ENCODE results near the gene DRD1.

DRD1 gene

GRCh38 chr5:175468892-175469291, 24.9 kb upstream of the DRD1 start:
- H3K9me3 ChIP-seq (ENCODE audit: insufficient read depth, low read depth, low read length), result no peaks in the 10 kb centered on the region
- H3K14ac ChIP-seq (ENCODE audit: low read length), result no peak overlapping the region
- no peak overlapping the region for H2BK5ac ChIP-seq (ENCODE audit: low read depth, low read length, poor library complexity)
- no peaks in the 10 kb centered on the region for H3K36me3 ChIP-seq (ENCODE audit: control insufficient read depth in 1 of 2, insufficient read depth in 2 of 2, low read length in 2 of 2)
- no peaks in the 10 kb centered on the region for H3K79me1 ChIP-seq (ENCODE audit: low read length)
- WGBS (ENCODE audit: extremely low coverage, insufficient coverage, insufficient read length), result no CpG with 5 or more reads among the region's 1 CpG
- H3K27me3 ChIP-seq (ENCODE audit: insufficient read depth, low read length), result no peaks in the 10 kb centered on the region
- no peak overlapping the region for H3K4me3 ChIP-seq (ENCODE audit: low read depth, low read length)
- no peaks in the 10 kb centered on the region for H3K4me1 ChIP-seq (ENCODE audit: control insufficient read depth in 1 of 2, insufficient read depth in 2 of 2, low read length in 2 of 2)
- H3K27ac ChIP-seq (ENCODE audit: low read depth, low read length), result no peak overlapping the region
- H3K4ac ChIP-seq (ENCODE audit: low read depth, low read length), result no peak overlapping the region
- H4K12ac ChIP-seq (ENCODE audit: low read depth, low read length), result no peak overlapping the region
- H2BK12ac ChIP-seq (ENCODE audit: low read length), result no peak overlapping the region
- no peak overlapping the region for H4K91ac ChIP-seq (ENCODE audit: low read depth, low read length)
- no peak overlapping the region for H4K8ac ChIP-seq (ENCODE audit: low read depth, low read length)
- H3K18ac ChIP-seq (ENCODE audit: low read length), result no peak overlapping the region
- H3K4me2 ChIP-seq (ENCODE audit: low read length), result no peak overlapping the region
- no peak overlapping the region for H2AFZ ChIP-seq (ENCODE audit: insufficient read depth, low read length, poor library complexity)
- no peak overlapping the region for H2AK5ac ChIP-seq (ENCODE audit: low read length)
- no peak overlapping the region for H2BK120ac ChIP-seq (ENCODE audit: insufficient read depth, low read length, poor library complexity)
- no peak overlapping the region for H3K9ac ChIP-seq (ENCODE audit: low read length)
- H3K23ac ChIP-seq (ENCODE audit: low read length), result no peak overlapping the region
- no peaks in the 10 kb centered on the region for H3K79me2 ChIP-seq (ENCODE audit: control insufficient read depth, insufficient read depth, low read length, poor library complexity)
- peak in 1 of 2 donors; percentile 28 for DNase-seq

GRCh38 chr5:175467983-175468690, 24.2 kb upstream of the DRD1 start:
- no peak for DNase-seq
- no peak overlapping the region for H3K4ac ChIP-seq (ENCODE audit: low read depth, low read length)
- H3K4me2 ChIP-seq (ENCODE audit: low read length), result no peak overlapping the region
- no peak overlapping the region for H4K12ac ChIP-seq (ENCODE audit: low read depth, low read length)
- no peak overlapping the region for H2AK5ac ChIP-seq (ENCODE audit: low read length)
- no peak overlapping the region for H2BK5ac ChIP-seq (ENCODE audit: low read depth, low read length, poor library complexity)
- H3K18ac ChIP-seq (ENCODE audit: low read length), result no peak overlapping the region
- no peak overlapping the region for H2BK120ac ChIP-seq (ENCODE audit: insufficient read depth, low read length, poor library complexity)
- no peak overlapping the region for H2AFZ ChIP-seq (ENCODE audit: insufficient read depth, low read length, poor library complexity)
- no peak overlapping the region for H3K4me3 ChIP-seq (ENCODE audit: low read depth, low read length)
- H3K27ac ChIP-seq (ENCODE audit: low read depth, low read length), result no peak overlapping the region
- no peak overlapping the region for H3K23ac ChIP-seq (ENCODE audit: low read length)
- no peak overlapping the region for H4K8ac ChIP-seq (ENCODE audit: low read depth, low read length)
- no peaks in the 10 kb centered on the region for H3K36me3 ChIP-seq (ENCODE audit: control insufficient read depth in 1 of 2, insufficient read depth in 2 of 2, low read length in 2 of 2)
- no peaks in the 10 kb centered on the region for H3K9me3 ChIP-seq (ENCODE audit: insufficient read depth, low read depth, low read length)
- no peaks in the 10 kb centered on the region for H3K79me1 ChIP-seq (ENCODE audit: low read length)
- H3K14ac ChIP-seq (ENCODE audit: low read length), result no peak overlapping the region
- H3K4me1 ChIP-seq (ENCODE audit: control insufficient read depth in 1 of 2, insufficient read depth in 2 of 2, low read length in 2 of 2), result no peaks in the 10 kb centered on the region
- no peak overlapping the region for H4K91ac ChIP-seq (ENCODE audit: low read depth, low read length)
- WGBS (ENCODE audit: extremely low coverage, insufficient coverage, insufficient read length), result no CpG with 5 or more reads among the region's 11 CpGs
- H3K27me3 ChIP-seq (ENCODE audit: insufficient read depth, low read length), result no peaks in the 10 kb centered on the region
- H3K9ac ChIP-seq (ENCODE audit: low read length), result no peak overlapping the region
- H3K79me2 ChIP-seq (ENCODE audit: control insufficient read depth, insufficient read depth, low read length, poor library complexity), result no peaks in the 10 kb centered on the region
- no peak overlapping the region for H2BK12ac ChIP-seq (ENCODE audit: low read length)

- no peak overlapping the region for H3K4me2 ChIP-seq (ENCODE audit: low read length)
- H2AK5ac ChIP-seq (ENCODE audit: low read length), result no peak overlapping the region
- H2BK12ac ChIP-seq (ENCODE audit: low read length), result no peak overlapping the region
- no peaks in the 10 kb centered on the region for H3K27me3 ChIP-seq (ENCODE audit: insufficient read depth, low read length)
- no peak overlapping the region for H3K18ac ChIP-seq (ENCODE audit: low read length)
- H3K4me1 ChIP-seq (ENCODE audit: control insufficient read depth in 1 of 2, insufficient read depth in 2 of 2, low read length in 2 of 2), result no peaks in the 10 kb centered on the region
- H3K9me3 ChIP-seq (ENCODE audit: insufficient read depth, low read depth, low read length), result no peaks in the 10 kb centered on the region
- no peak overlapping the region for H4K12ac ChIP-seq (ENCODE audit: low read depth, low read length)
- no peaks in the 10 kb centered on the region for H3K79me2 ChIP-seq (ENCODE audit: control insufficient read depth, insufficient read depth, low read length, poor library complexity)
- H3K4me3 ChIP-seq (ENCODE audit: low read depth, low read length), result no peak overlapping the region
- WGBS (ENCODE audit: extremely low coverage, insufficient coverage, insufficient read length), result no CpG with 5 or more reads among the region's 5 CpGs
- H2BK120ac ChIP-seq (ENCODE audit: insufficient read depth, low read length, poor library complexity), result no peak overlapping the region
- H2AFZ ChIP-seq (ENCODE audit: insufficient read depth, low read length, poor library complexity), result no peak overlapping the region
- H2BK5ac ChIP-seq (ENCODE audit: low read depth, low read length, poor library complexity), result no peak overlapping the region
- no peak overlapping the region for H3K9ac ChIP-seq (ENCODE audit: low read length)
- H3K23ac ChIP-seq (ENCODE audit: low read length), result no peak overlapping the region
- no peak overlapping the region for H3K14ac ChIP-seq (ENCODE audit: low read length)
- H4K91ac ChIP-seq (ENCODE audit: low read depth, low read length), result no peak overlapping the region
- H3K27ac ChIP-seq (ENCODE audit: low read depth, low read length), result no peak overlapping the region
- H3K79me1 ChIP-seq (ENCODE audit: low read length), result no peaks in the 10 kb centered on the region
- no peak overlapping the region for H3K4ac ChIP-seq (ENCODE audit: low read depth, low read length)
- DNase-seq, result no peak
- no peak overlapping the region for H4K8ac ChIP-seq (ENCODE audit: low read depth, low read length)
- no peaks in the 10 kb centered on the region for H3K36me3 ChIP-seq (ENCODE audit: control insufficient read depth in 1 of 2, insufficient read depth in 2 of 2, low read length in 2 of 2)
Measured at GRCh38 chr5:175466700-175467318, 22.8 kb upstream of the DRD1 start.

- Histone ChIP-seq H3K79me1 (ENCODE audit: low read length) (no peaks in the 10 kb centered on the region), H3K4me1 (ENCODE audit: control insufficient read depth in 1 of 2, insufficient read depth in 2 of 2, low read length in 2 of 2) (no peaks in the 10 kb centered on the region), H2AFZ (ENCODE audit: insufficient read depth, low read length, poor library complexity) (no peak overlapping the region), H3K27ac (ENCODE audit: low read depth, low read length) (no peak overlapping the region), H3K9me3 (ENCODE audit: insufficient read depth, low read depth, low read length) (no peaks in the 10 kb centered on the region), H4K12ac (ENCODE audit: low read depth, low read length) (no peak overlapping the region), H3K4ac (ENCODE audit: low read depth, low read length) (no peak overlapping the region), H2BK12ac (ENCODE audit: low read length) (no peak overlapping the region), H2BK120ac (ENCODE audit: insufficient read depth, low read length, poor library complexity) (no peak overlapping the region), H3K4me2 (ENCODE audit: low read length) (no peak overlapping the region), H3K36me3 (ENCODE audit: control insufficient read depth in 1 of 2, insufficient read depth in 2 of 2, low read length in 2 of 2) (no peaks in the 10 kb centered on the region), H2BK5ac (ENCODE audit: low read depth, low read length, poor library complexity) (no peak overlapping the region), H3K4me3 (ENCODE audit: low read depth, low read length) (no peak overlapping the region), H3K79me2 (ENCODE audit: control insufficient read depth, insufficient read depth, low read length, poor library complexity) (no peaks in the 10 kb centered on the region), H3K14ac (ENCODE audit: low read length) (no peak overlapping the region), H3K27me3 (ENCODE audit: insufficient read depth, low read length) (no peaks in the 10 kb centered on the region), H2AK5ac (ENCODE audit: low read length) (no peak overlapping the region), H3K18ac (ENCODE audit: low read length) (no peak overlapping the region), H4K91ac (ENCODE audit: low read depth, low read length) (no peak overlapping the region), H4K8ac (ENCODE audit: low read depth, low read length) (no peak overlapping the region), H3K9ac (ENCODE audit: low read length) (no peak overlapping the region), H3K23ac (ENCODE audit: low read length) (no peak overlapping the region)
- no CpG with 5 or more reads among the region's 3 CpGs for WGBS (ENCODE audit: extremely low coverage, insufficient coverage, insufficient read length)
- no peak for DNase-seq
Measured at GRCh38 chr5:175465282-175465681, 21.3 kb upstream of the DRD1 start.

All from trophoblast cell (in vitro differentiated cells and primary cell).